Kidney (tissue), 14 donors: ENCODE measurements around the gene PEPD. TPM values are rescaled to one million over a fixed set of nuclear protein-coding genes. Genes with fewer than 3 reads are reported as not detected.

ENCODE experiments used
- DNase-seq, 5 donors: peaks; one replicate each; pipeline ENCODE4 v3.0.0-alpha.2; 2013 to 2020
- FAIRE-seq: peaks from 2 replicates; lab custom pipeline; 2012; peaks lifted over from hg19 to GRCh38; lab: Jason Lieb, UNC
- H3K27ac ChIP-seq, 2 donors: one replicate each; pipeline ENCODE4 v1.7.0; 2013; ENCODE audit warnings: low read depth in 2 of 2, low read length in 2 of 2, inconsistent platforms in 1 of 2
- H3K27me3 ChIP-seq: one replicate; pipeline ENCODE4 v1.7.1; 2013; ENCODE audit warnings: low read length, inconsistent platforms; ENCODE audit not compliant: control insufficient read depth, insufficient read depth
- H3K36me3 ChIP-seq, 3 donors: one replicate each; pipeline versions ENCODE4 v1.7.0 to v1.7.1; 2013; ENCODE audit warnings: low read length in 3 of 3, control low read depth in 1 of 3, inconsistent platforms in 1 of 3; ENCODE audit not compliant: insufficient read depth in 3 of 3, control insufficient read depth in 2 of 3
- H3K4me1 ChIP-seq, 3 donors: one replicate each; pipeline versions ENCODE4 v1.7.0 to v1.7.1; 2013; ENCODE audit warnings: low read length in 3 of 3, inconsistent platforms in 1 of 3, low read depth in 1 of 3; ENCODE audit not compliant: control insufficient read depth in 2 of 3, insufficient read depth in 2 of 3
- H3K4me3 ChIP-seq, 3 donors: one replicate each; pipeline versions ENCODE4 v1.7.0 to v1.8.1; 2013; ENCODE audit warnings: low read length in 3 of 3, control low read depth in 1 of 3, inconsistent platforms in 1 of 3
- H3K9ac ChIP-seq, 3 donors: one replicate each; pipeline versions ENCODE4 v1.7.0 to v1.7.1; 2013; ENCODE audit warnings: low read length in 3 of 3, control low read depth in 1 of 3, inconsistent platforms in 1 of 3
- H3K9me3 ChIP-seq, 3 donors: one replicate each; pipeline versions ENCODE4 v1.7.0 to v1.7.1; 2013; ENCODE audit warnings: low read length in 3 of 3, control low read depth in 1 of 3, inconsistent platforms in 1 of 3; ENCODE audit not compliant: control insufficient read depth in 2 of 3, insufficient read depth in 1 of 3
- CTCF ChIP-seq: IDR thresholded peaks from 3 replicates; pipeline ENCODE4 v1.5.1; 2012; ENCODE audit warnings: mild to moderate bottlenecking, moderate library complexity, borderline replicate concordance; ENCODE audit not compliant: insufficient read depth; ENCODE audit errors: extremely low read depth
- intact Hi-C: fragments of 100-400 bp; cut with DNase I; formaldehyde crosslinking; loops from one replicate; pipeline ENCODE4 v1.11.1; 2022
- polyA plus RNA-seq: library from polyadenylated mRNA; stranded (reverse); fragments of 350-450 nt; fragmentation: Illumina TruSeq; extraction: RNeasy Lipid Tissue Mini Kit (QIAGEN cat#74804); gene quantifications from one replicate; pipeline ENCODE4 v1.2.3, GENCODE V29; 2014; ENCODE audit warnings: low read depth, low replicate concordance; ENCODE audit not compliant: insufficient read depth
- total RNA-seq: library from RNA; stranded (reverse); fragmentation: NEBNext Ultra II Directional; extraction: Animal tissue kit (Norgen Biotek cat#: 25700); gene quantifications from one replicate; pipeline ENCODE4 v1.2.1, GENCODE V29; 2021
- donor health status: control.
- donor health status: control.
- donor health status: control.
- donor health status: control.
- donor health status: control.
- donor health status: DM: yes; HTN: yes; CAD: no.
- donor health status: Normal renal cell carcinoma (clear cell type).

Gene PEPD
- total and polyA plus RNA-seq, 2 donors from 2014 or later, result 71.4 to 402 TPM

DNA sequence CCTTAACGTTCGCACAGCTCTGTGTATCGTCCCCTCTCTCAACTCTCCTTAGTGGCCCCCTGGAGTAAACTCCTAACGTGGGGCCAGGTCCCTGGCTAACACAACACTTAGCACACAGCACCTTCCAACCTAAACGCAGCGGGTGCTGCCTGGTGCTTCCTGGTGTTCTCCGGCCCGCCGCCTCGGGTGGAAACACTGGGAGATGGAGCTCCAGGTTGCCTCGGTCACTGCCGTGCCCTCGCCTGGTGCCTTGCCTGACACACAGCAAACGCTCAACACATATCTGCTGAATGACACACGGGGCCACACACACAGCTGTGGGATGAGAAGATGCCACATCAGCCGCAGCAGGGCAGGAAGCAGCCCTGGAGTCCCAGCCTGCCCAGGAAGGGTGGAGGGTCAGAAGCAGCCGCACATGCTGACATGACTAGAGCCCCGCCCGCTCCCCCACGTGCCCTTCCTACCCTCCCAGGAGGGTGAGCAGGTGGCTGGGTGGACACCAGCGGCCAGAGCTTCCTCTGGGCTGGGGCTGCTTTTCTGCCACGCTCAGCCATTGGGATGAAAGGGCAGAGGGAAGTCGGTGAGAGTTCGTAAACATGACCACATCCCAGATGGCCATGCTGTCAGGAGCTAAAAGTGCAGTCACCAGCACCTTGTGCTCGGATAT, 6.6 kb downstream of the PEPD start:
- peaks cover 0 to 15% (median 8%) of the 10 kb centered on the region in 3 donors for H3K4me1 ChIP-seq
- intact Hi-C loops, result no loop called here
- no peaks in the 10 kb centered on the region for H3K9me3 ChIP-seq
- H3K4me3 ChIP-seq, result no peak overlapping the region
- H3K36me3 ChIP-seq, result peaks cover 0 to 5% (median 2%) of the 10 kb centered on the region in 3 donors
- no peak for FAIRE-seq
- no peak overlapping the region for H3K27ac ChIP-seq
- H3K9ac ChIP-seq, result no peak overlapping the region
- H3K27me3 ChIP-seq, result no peaks in the 10 kb centered on the region
- no peak for DNase-seq
- no peak for TF ChIP-seq CTCF

- Histone ChIP-seq H3K9ac (no peak overlapping the region), H3K4me3 (no peak overlapping the region), H3K9me3 (no peaks in the 10 kb centered on the region), H3K4me1 (peaks cover 0 to 12% (median 8%) of the 10 kb centered on the region in 3 donors), H3K27me3 (no peaks in the 10 kb centered on the region), H3K36me3 (peaks cover 0 to 6% (median 5%) of the 10 kb centered on the region in 3 donors), H3K27ac (no peak overlapping the region)
- TF ChIP-seq CTCF, result no peak
- no peak for DNase-seq
- no peak for FAIRE-seq
- intact Hi-C loops, result no loop called here
Observed at GRCh38 chr19:33513424-33513823, 8.2 kb downstream of the PEPD start.

GRCh38 chr19:33512580-33513137, 8.9 kb downstream of the PEPD start:
- Histone ChIP-seq H3K4me1 (peaks cover 0 to 16% (median 8%) of the 10 kb centered on the region in 3 donors), H3K9me3 (no peaks in the 10 kb centered on the region), H3K9ac (no peak overlapping the region), H3K27ac (no peak overlapping the region), H3K27me3 (no peaks in the 10 kb centered on the region), H3K4me3 (no peak overlapping the region), H3K36me3 (peaks cover 0 to 6% (median 5%) of the 10 kb centered on the region in 3 donors)
- FAIRE-seq (no peak), DNase-seq (no peak)
- intact Hi-C loops, result no loop called here
- no peak for TF ChIP-seq CTCF
